PC-9 (cell line): ENCODE data around the gene HS6ST3.

Experiments
- EZH2 ChIP-seq: fragments of 200-600 bp; sonication (generic); IDR thresholded peaks from 2 replicates; pipeline ENCODE4 v1.8.0; 2017; ENCODE audit warnings: antibody characterized with exemption, low read depth
- TF ChIP-seq, protein P1 (sequence below): fragments of 200-600 bp; sonication (generic); conservative IDR thresholded peaks from 2 replicates; pipeline ENCODE4 v1.6.1; 2017; ENCODE audit warnings: mixed run types, antibody characterized with exemption, mild to moderate bottlenecking, moderate library complexity

DNA sequence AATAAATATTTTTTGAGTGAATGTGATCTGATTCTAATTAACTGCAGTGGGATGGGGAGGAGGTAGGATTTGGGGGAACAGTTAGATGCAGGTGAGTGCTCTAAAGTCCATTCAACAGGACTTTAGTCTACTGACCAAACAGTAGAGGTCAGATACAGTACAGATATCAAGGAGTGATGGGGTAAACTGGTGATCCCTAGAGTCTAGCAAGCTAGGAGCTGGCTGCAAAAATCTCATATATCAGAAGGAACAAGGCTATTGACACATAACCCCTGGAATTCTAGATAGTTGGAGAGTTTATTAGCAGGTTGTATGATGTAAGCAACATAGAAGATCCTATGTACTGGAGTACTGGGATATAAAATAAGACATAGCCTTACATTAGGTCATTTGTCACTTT, 131.6 kb downstream of the HS6ST3 start:
- no peak for TF ChIP-seq EZH2
- TF ChIP-seq, protein P1, sequence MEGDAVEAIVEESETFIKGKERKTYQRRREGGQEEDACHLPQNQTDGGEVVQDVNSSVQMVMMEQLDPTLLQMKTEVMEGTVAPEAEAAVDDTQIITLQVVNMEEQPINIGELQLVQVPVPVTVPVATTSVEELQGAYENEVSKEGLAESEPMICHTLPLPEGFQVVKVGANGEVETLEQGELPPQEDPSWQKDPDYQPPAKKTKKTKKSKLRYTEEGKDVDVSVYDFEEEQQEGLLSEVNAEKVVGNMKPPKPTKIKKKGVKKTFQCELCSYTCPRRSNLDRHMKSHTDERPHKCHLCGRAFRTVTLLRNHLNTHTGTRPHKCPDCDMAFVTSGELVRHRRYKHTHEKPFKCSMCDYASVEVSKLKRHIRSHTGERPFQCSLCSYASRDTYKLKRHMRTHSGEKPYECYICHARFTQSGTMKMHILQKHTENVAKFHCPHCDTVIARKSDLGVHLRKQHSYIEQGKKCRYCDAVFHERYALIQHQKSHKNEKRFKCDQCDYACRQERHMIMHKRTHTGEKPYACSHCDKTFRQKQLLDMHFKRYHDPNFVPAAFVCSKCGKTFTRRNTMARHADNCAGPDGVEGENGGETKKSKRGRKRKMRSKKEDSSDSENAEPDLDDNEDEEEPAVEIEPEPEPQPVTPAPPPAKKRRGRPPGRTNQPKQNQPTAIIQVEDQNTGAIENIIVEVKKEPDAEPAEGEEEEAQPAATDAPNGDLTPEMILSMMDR = no peak
